GM23248 (cell line): ENCODE results near the gene GSE1.

ENCODE experiments used
- EZH2 ChIP-seq: fragments of 200-600 bp; sonication (generic); IDR thresholded peaks from 2 replicates; pipeline ENCODE4 v1.6.1; 2018; ENCODE audit warnings: antibody characterized with exemption, mild to moderate bottlenecking; ENCODE audit not compliant: insufficient read depth, poor library complexity, severe bottlenecking
- EZH2phosphoT487 ChIP-seq: fragments of 200-600 bp; sonication (generic); IDR thresholded peaks from 2 replicates; pipeline ENCODE4 v1.6.1; 2018; ENCODE audit warnings: antibody characterized with exemption, moderate library complexity, mild to moderate bottlenecking, low read depth; ENCODE audit not compliant: insufficient read depth

DNA sequence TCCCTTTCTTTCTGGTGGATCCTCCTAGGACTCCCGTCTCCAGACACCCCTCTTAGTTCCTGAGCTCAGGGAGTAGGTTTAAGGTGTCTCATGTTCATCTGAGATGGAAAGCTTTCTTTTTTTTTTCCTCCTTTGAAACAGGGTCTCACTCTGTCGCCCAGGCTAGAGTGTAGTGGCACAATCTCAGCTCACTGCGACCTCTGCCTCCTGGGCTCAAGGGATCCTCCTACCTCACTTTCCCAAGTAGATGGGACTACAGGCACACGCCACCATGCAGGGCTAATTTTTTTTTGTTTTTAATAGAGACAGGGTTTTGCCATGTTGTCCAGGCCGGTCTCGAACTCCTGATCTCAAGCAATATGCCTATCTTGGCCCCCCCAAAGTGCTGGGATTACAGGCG lies 3.6 kb upstream of the GSE1 start:
- TF ChIP-seq EZH2, result no peak
- TF ChIP-seq EZH2phosphoT487, result no peak
